HepG2 (cell line): ENCODE measurements around the gene RTBDN. TPM values are rescaled to one million over a fixed set of nuclear protein-coding genes. Genes with fewer than 3 reads are reported as not detected.
A peak's percentile ranks its signal among the peaks of the same experiment; 100 is the strongest.

Source experiments
- AHR ChIP-seq: IDR thresholded peaks from 2 replicates; pipeline ENCODE4 v1.6.1; 2018; ENCODE audit warnings: missing genetic modification reagents, missing compliant biosample characterization
- ATAD3A ChIP-seq: sonication (generic); formaldehyde crosslinking; IDR thresholded peaks from 2 replicates; pipeline ENCODE4 v1.4.0; 2020; ENCODE audit warnings: missing genetic modification reagents
- CAMTA2 ChIP-seq: sonication (generic); formaldehyde crosslinking; IDR thresholded peaks from 2 replicates; pipeline ENCODE4 v1.4.0; 2020; ENCODE audit warnings: mild to moderate bottlenecking, missing genetic modification reagents, borderline replicate concordance
- GATAD2A ChIP-seq: IDR thresholded peaks from 2 replicates; pipeline ENCODE4 v1.6.1; 2016
- MEIS2 ChIP-seq: sonication (generic); formaldehyde crosslinking; IDR thresholded peaks from 2 replicates; pipeline ENCODE4 v1.9.0; 2021; ENCODE audit warnings: mild to moderate bottlenecking, missing genetic modification reagents
- MZF1 ChIP-seq: sonication (generic); formaldehyde crosslinking; IDR thresholded peaks from 2 replicates; pipeline ENCODE4 v1.8.1; 2023; ENCODE audit warnings: mild to moderate bottlenecking, missing genetic modification reagents, borderline replicate concordance
- PAWR ChIP-seq: sonication (generic); formaldehyde crosslinking; IDR thresholded peaks from 2 replicates; pipeline ENCODE4 v1.4.0; 2020; ENCODE audit warnings: missing genetic modification reagents, mild to moderate bottlenecking, borderline replicate concordance
- SPEN ChIP-seq: sonication (generic); formaldehyde crosslinking; IDR thresholded peaks from 2 replicates; pipeline ENCODE4 v1.5.1; 2020; ENCODE audit warnings: low read depth, mild to moderate bottlenecking, missing genetic modification reagents
- SRF ChIP-seq: IDR thresholded peaks from 2 replicates; pipeline ENCODE4 v1.6.1; 2011; ENCODE audit warnings: mild to moderate bottlenecking, low read depth, low read length, moderate library complexity
- SSRP1 ChIP-seq: IDR thresholded peaks from 2 replicates; pipeline ENCODE4 v1.6.1; 2016; ENCODE audit warnings: control low read depth
- TOPORS ChIP-seq: sonication (generic); formaldehyde crosslinking; IDR thresholded peaks from 2 replicates; pipeline ENCODE4 v1.8.0; 2023; ENCODE audit warnings: mild to moderate bottlenecking, missing genetic modification reagents
- XRCC5 ChIP-seq: fragments of 200-400 bp; formaldehyde crosslinking; optimal IDR thresholded peaks from 2 replicates; pipeline ENCODE3; 2017; ENCODE audit warnings: mild to moderate bottlenecking, low read length
- ZBTB1 ChIP-seq: sonication (generic); formaldehyde crosslinking; IDR thresholded peaks from 2 replicates; pipeline ENCODE4 v1.4.0; 2020; ENCODE audit warnings: missing genetic modification reagents, borderline replicate concordance
- ZBTB3 ChIP-seq: sonication (generic); formaldehyde crosslinking; IDR thresholded peaks from 2 replicates; pipeline ENCODE4 v1.4.0; 2020; ENCODE audit warnings: low read depth, mild to moderate bottlenecking, moderate library complexity, missing genetic modification reagents, borderline replicate concordance
- ZBTB7A ChIP-seq: sonication (generic); formaldehyde crosslinking; IDR thresholded peaks from 2 replicates; pipeline ENCODE4 v1.8.0; 2022; ENCODE audit warnings: mild to moderate bottlenecking, missing genetic modification reagents
- ZFP62 ChIP-seq: sonication (generic); formaldehyde crosslinking; IDR thresholded peaks from 2 replicates; pipeline ENCODE4 v1.4.0; 2020; ENCODE audit warnings: missing genetic modification reagents
- ZMYM4 ChIP-seq: sonication (generic); formaldehyde crosslinking; IDR thresholded peaks from 2 replicates; pipeline ENCODE4 v1.8.1; 2023; ENCODE audit warnings: mild to moderate bottlenecking, missing genetic modification reagents
- ZNF180 ChIP-seq: sonication (generic); formaldehyde crosslinking; IDR thresholded peaks from 2 replicates; pipeline ENCODE4 v1.4.0; 2020; ENCODE audit warnings: low read depth, missing genetic modification reagents, borderline replicate concordance
- ZNF326 ChIP-seq: sonication (generic); formaldehyde crosslinking; IDR thresholded peaks from 2 replicates; pipeline ENCODE4 v1.4.0; 2020; ENCODE audit warnings: missing genetic modification reagents, borderline replicate concordance
- ZNF446 ChIP-seq: sonication (generic); formaldehyde crosslinking; IDR thresholded peaks from 2 replicates; pipeline ENCODE4 v1.5.0; 2020; ENCODE audit warnings: mild to moderate bottlenecking, missing genetic modification reagents
- ZNF501 ChIP-seq: sonication (generic); formaldehyde crosslinking; IDR thresholded peaks from 2 replicates; pipeline ENCODE4 v1.5.1; 2020; ENCODE audit warnings: mild to moderate bottlenecking, moderate library complexity, missing genetic modification reagents
- ZNF598 ChIP-seq: sonication (generic); formaldehyde crosslinking; IDR thresholded peaks from 2 replicates; pipeline ENCODE4 v1.5.1; 2020; ENCODE audit warnings: mild to moderate bottlenecking, missing genetic modification reagents, borderline replicate concordance
- ZNF766 ChIP-seq: sonication (generic); formaldehyde crosslinking; IDR thresholded peaks from 2 replicates; pipeline ENCODE4 v1.5.0; 2020; ENCODE audit warnings: missing genetic modification reagents, borderline replicate concordance
- ZNF768 ChIP-seq: sonication (generic); formaldehyde crosslinking; IDR thresholded peaks from 2 replicates; pipeline ENCODE4 v1.4.0; 2020; ENCODE audit warnings: missing genetic modification reagents
- ZNF772 ChIP-seq: sonication (generic); formaldehyde crosslinking; IDR thresholded peaks from 2 replicates; pipeline ENCODE4 v1.5.0; 2020; ENCODE audit warnings: mild to moderate bottlenecking, missing genetic modification reagents
- ZNF782 ChIP-seq: sonication (generic); formaldehyde crosslinking; IDR thresholded peaks from 2 replicates; pipeline ENCODE4 v1.4.0; 2020; ENCODE audit warnings: missing genetic modification reagents, mild to moderate bottlenecking, borderline replicate concordance
- polyA plus RNA-seq, 8 experiments: library from polyadenylated mRNA; depleted of rRNA in 3 of 8; stranded (reverse) in 7 of 8; unstranded in 1 of 8; fragments of >200 nt; fragmentation: Illumina TruSeq in 4 of 8; extraction: Trizol in 4 of 8; gene quantifications; 2 replicates each; pipeline versions ENCODE4 v1.2.1 to v1.2.3, GENCODE V29; 2011 to 2016; ENCODE audit warnings: low read depth in 4 of 8, missing spikeins in 1 of 8, mixed read lengths in 1 of 8; ENCODE audit not compliant: insufficient read depth in 1 of 8
- total RNA-seq, 5 experiments: library from RNA; depleted of rRNA; stranded (reverse); fragments of >200 nt; fragmentation: Illumina TruSeq; extraction: Trizol; gene quantifications; 2 replicates each; pipeline ENCODE4 v1.2.3, GENCODE V29; 2016; ENCODE audit warnings: low read depth in 1 of 5
- TF ChIP-seq, protein P1 (sequence below): IDR thresholded peaks from 2 replicates; pipeline ENCODE4 v1.6.1; 2016
- TF ChIP-seq, protein P2 (sequence below): sonication (generic); formaldehyde crosslinking; IDR thresholded peaks from 2 replicates; pipeline ENCODE4 v1.8.1; 2023; ENCODE audit warnings: mild to moderate bottlenecking, moderate library complexity, missing genetic modification reagents
- TF ChIP-seq, protein P3 (sequence below): sonication (generic); formaldehyde crosslinking; IDR thresholded peaks from 2 replicates; pipeline ENCODE4 v1.4.0; 2020; ENCODE audit warnings: missing genetic modification reagents

The RTBDN gene
- total and polyA plus RNA-seq, 2 of the 13 experiments (the other 11 are each of a cell fraction or from before 2014, with no cell fraction given) = 0.27 to 0.48 TPM

DNA sequence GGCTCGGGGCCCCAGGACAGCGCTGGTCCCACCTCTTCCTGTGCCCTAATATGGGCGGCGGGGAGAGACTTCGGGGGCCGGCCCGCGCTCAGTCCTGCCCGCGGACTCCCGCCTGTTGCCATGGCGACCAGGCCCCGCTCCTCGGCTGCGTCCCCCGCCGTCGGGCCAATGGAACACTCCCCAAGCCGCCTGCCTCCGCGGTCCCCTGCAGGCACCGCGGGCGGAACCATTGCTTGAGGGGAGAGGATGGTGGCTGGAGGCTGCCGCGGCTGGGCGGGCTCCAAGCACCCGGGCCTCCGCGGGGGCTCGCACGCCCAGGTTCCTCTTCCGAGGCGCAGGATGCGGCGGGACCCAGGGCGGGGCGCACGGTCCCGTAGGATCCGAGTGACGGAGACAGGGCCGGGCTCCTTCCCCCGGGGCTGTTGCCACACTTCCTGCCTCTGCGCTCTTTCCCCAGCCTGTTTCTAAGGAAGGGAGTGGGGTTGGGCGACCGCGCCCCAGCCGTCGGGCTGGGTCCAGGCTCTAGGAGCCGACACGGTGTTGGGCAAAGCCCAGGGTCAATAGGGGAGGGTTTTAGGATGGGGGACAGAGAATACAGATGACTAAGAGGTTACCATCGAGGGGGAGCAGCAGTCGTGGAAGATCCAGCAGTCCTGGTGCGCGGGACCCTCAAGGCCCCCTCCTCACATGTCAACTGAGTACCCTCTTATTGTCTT lies 44.3 kb downstream of the RTBDN start (continued):
- no peak for TF ChIP-seq TOPORS (CRISPR knock-in tag)
- TF ChIP-seq, protein P1, sequence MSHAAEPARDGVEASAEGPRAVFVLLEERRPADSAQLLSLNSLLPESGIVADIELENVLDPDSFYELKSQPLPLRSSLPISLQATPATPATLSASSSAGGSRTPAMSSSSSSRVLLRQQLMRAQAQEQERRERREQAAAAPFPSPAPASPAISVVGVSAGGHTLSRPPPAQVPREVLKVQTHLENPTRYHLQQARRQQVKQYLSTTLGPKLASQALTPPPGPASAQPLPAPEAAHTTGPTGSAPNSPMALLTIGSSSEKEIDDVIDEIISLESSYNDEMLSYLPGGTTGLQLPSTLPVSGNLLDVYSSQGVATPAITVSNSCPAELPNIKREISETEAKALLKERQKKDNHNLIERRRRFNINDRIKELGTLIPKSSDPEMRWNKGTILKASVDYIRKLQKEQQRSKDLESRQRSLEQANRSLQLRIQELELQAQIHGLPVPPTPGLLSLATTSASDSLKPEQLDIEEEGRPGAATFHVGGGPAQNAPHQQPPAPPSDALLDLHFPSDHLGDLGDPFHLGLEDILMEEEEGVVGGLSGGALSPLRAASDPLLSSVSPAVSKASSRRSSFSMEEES = 0 out of 2 replicates have a peak, but pooled peaks have one; percentile 23
- no peak for TF ChIP-seq ZBTB1 (CRISPR knock-in tag)
- no peak for TF ChIP-seq MEIS2
- peak; percentile 70; the same call in 1 of the 2 replicates for TF ChIP-seq ZNF768 (CRISPR knock-in tag)
- TF ChIP-seq, protein P2, sequence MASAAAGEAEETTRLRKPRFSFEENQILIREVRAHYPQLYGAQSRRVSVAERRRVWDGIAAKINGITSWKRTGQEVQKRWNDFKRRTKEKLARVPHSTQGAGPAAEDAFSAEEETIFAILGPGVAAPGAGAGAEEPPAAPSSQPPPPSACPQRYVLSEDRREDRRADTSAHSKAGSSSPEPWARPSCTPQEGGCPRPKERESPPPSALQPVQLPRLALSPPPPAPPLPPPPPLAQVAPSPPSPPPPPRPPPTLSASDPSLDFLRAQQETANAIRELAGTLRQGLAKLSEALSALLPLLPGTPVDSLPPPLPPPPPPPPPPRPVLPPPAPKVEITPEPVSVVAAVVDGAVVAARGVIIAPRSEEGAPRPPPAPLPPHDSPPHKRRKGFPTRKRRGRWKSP = peak; percentile 62; the same call in 1 of the 2 replicates
- TF ChIP-seq GATAD2A = no peak
- no peak for TF ChIP-seq ZNF446 (CRISPR knock-in tag)
- TF ChIP-seq ZNF326 (CRISPR knock-in tag) = no peak
- no peak for TF ChIP-seq CAMTA2 (CRISPR knock-in tag)
- no peak for TF ChIP-seq SSRP1 (CRISPR knock-in tag)
- TF ChIP-seq SRF = peak; percentile 98
- TF ChIP-seq ZBTB3 (CRISPR knock-in tag) = no peak
- no peak for TF ChIP-seq ZNF180 (CRISPR knock-in tag)
- TF ChIP-seq ZNF766 = no peak
- TF ChIP-seq ZBTB7A = no peak
- no peak for TF ChIP-seq ZNF782 (CRISPR knock-in tag)
- TF ChIP-seq ZNF772 = 0 out of 2 replicates have a peak, but pooled peaks have one; percentile 64
- TF ChIP-seq AHR (CRISPR knock-in tag) = no peak; the same call in 1 of the 2 replicates
- TF ChIP-seq PAWR (CRISPR knock-in tag) = no peak
- TF ChIP-seq ZNF598 (CRISPR knock-in tag) = no peak
- peak; percentile 72 for TF ChIP-seq XRCC5
- TF ChIP-seq SPEN (CRISPR knock-in tag) = no peak
- TF ChIP-seq, protein P3, sequence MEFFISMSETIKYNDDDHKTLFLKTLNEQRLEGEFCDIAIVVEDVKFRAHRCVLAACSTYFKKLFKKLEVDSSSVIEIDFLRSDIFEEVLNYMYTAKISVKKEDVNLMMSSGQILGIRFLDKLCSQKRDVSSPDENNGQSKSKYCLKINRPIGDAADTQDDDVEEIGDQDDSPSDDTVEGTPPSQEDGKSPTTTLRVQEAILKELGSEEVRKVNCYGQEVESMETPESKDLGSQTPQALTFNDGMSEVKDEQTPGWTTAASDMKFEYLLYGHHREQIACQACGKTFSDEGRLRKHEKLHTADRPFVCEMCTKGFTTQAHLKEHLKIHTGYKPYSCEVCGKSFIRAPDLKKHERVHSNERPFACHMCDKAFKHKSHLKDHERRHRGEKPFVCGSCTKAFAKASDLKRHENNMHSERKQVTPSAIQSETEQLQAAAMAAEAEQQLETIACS = no peak
- TF ChIP-seq ZMYM4 (CRISPR knock-in tag) = no peak
- no peak for TF ChIP-seq MZF1 (CRISPR knock-in tag)
- TF ChIP-seq ZFP62 (CRISPR knock-in tag) = no peak
- no peak for TF ChIP-seq ATAD3A
- TF ChIP-seq ZNF501 (CRISPR knock-in tag) = no peak
